Upper lobe of left lung (tissue), 4 donors: ENCODE measurements around the gene RNF182.

Experiments
- CTCF ChIP-seq, 6 experiments: fragments of 450-650 bp in 4 of 6; fragments of 200-600 bp in 2 of 6; sonication (generic) in 2 of 6; IDR thresholded peaks; one replicate each; pipeline ENCODE4 v1.5.1; 2016 to 2019; ENCODE audit warnings: antibody characterized with exemption in 6 of 6
- EP300 ChIP-seq, 4 donors: sonication (generic); formaldehyde crosslinking; IDR thresholded peaks; one replicate each; pipeline ENCODE4 v1.5.1; 2017; ENCODE audit warnings: antibody characterized with exemption in 4 of 4, control low read depth in 2 of 4
- POLR2A ChIP-seq, 4 donors: fragments of 450-650 bp; IDR thresholded peaks; one replicate each; pipeline ENCODE4 v1.5.1; 2016 to 2017; ENCODE audit warnings: antibody characterized with exemption in 4 of 4, mild to moderate bottlenecking in 2 of 4
- POLR2AphosphoS5 ChIP-seq, 2 donors: sonication (generic); formaldehyde crosslinking; IDR thresholded peaks; one replicate each; pipeline ENCODE4 v1.5.1; 2017; ENCODE audit warnings: antibody characterized with exemption in 2 of 2

GRCh38 chr6:13908955-13909381 is 15.8 kb upstream of the RNF182 start:
- TF ChIP-seq CTCF (IDR thresholded peaks at IDR 0.05), result peak; percentile 60 to 81 (median 70)
- no peak for TF ChIP-seq POLR2AphosphoS5 (IDR thresholded peaks at IDR 0.05)
- no peak for TF ChIP-seq POLR2A (IDR thresholded peaks at IDR 0.05)
- TF ChIP-seq EP300 (IDR thresholded peaks at IDR 0.05), result no peak
